Spleen (tissue), 11 donors: Measurements from ENCODE around the gene ACTR5. TPM values are rescaled to one million over a fixed set of nuclear protein-coding genes. Genes with fewer than 3 reads are reported as not detected.

Source experiments
- DNase-seq: peaks from one replicate; pipeline ENCODE4 v3.0.0-alpha.2; 2020
- H3K27ac ChIP-seq, 8 donors: fragments of 200-600 bp; sonication (generic) in 7 of 8; 1 replicate in 4 of 8; 2 replicates in 4 of 8; pipeline versions ENCODE4 v1.5.0 to v1.8.0; 2016 to 2021; ENCODE audit warnings: inconsistent platforms in 4 of 8, mild to moderate bottlenecking in 4 of 8, moderate library complexity in 1 of 8
- H3K27me3 ChIP-seq, 7 donors: fragments of 200-600 bp; sonication (generic) in 6 of 7; replicated peaks in 1 of 7; 1 replicate in 4 of 7; 2 replicates in 3 of 7; pipeline versions ENCODE4 v1.5.0 to v1.8.0; 2016 to 2021; ENCODE audit warnings: inconsistent platforms in 3 of 7, mild to moderate bottlenecking in 1 of 7
- H3K36me3 ChIP-seq, 6 donors: fragments of 200-600 bp; sonication (generic) in 5 of 6; 1 replicate in 4 of 6; 2 replicates in 2 of 6; pipeline versions ENCODE4 v1.5.0 to v1.8.0; 2016 to 2021; ENCODE audit warnings: inconsistent platforms in 2 of 6
- H3K4me1 ChIP-seq, 6 donors: fragments of 200-600 bp; sonication (generic) in 5 of 6; 1 replicate in 3 of 6; 2 replicates in 3 of 6; pipeline versions ENCODE4 v1.5.0 to v1.8.0; 2016 to 2021; ENCODE audit warnings: inconsistent platforms in 3 of 6
- H3K4me3 ChIP-seq, 8 donors: fragments of 200-600 bp; sonication (generic) in 7 of 8; 1 replicate in 4 of 8; 2 replicates in 4 of 8; pipeline versions ENCODE4 v1.5.0 to v1.8.0; 2016 to 2021; ENCODE audit warnings: inconsistent platforms in 4 of 8, mild to moderate bottlenecking in 4 of 8, moderate library complexity in 2 of 8
- H3K9me3 ChIP-seq, 8 donors: fragments of 200-600 bp; sonication (generic) in 7 of 8; 1 replicate in 4 of 8; 2 replicates in 4 of 8; pipeline versions ENCODE4 v1.5.0 to v1.8.0; 2016 to 2021; ENCODE audit warnings: inconsistent platforms in 4 of 8
- CTCF ChIP-seq, 11 experiments: fragments of 200-600 bp in 7 of 11; fragments of 450-650 bp in 4 of 11; sonication (generic) in 4 of 11; IDR thresholded peaks in 8 of 11; conservative IDR thresholded peaks in 3 of 11; 1 replicate in 7 of 11; 2 replicates in 4 of 11; pipeline versions ENCODE4 v1.4.0 to v1.8.0; 2016 to 2021; ENCODE audit warnings: antibody characterized with exemption in 11 of 11, inconsistent platforms in 4 of 11, mild to moderate bottlenecking in 1 of 11
- POLR2A ChIP-seq, 3 donors: fragments of 450-650 bp; IDR thresholded peaks; one replicate each; pipeline ENCODE4 v1.5.1; 2017; ENCODE audit warnings: antibody characterized with exemption in 3 of 3, mild to moderate bottlenecking in 1 of 3
- POLR2AphosphoS5 ChIP-seq, 3 donors: sonication (generic); formaldehyde crosslinking; IDR thresholded peaks; one replicate each; pipeline ENCODE4 v1.5.1; 2017; ENCODE audit warnings: antibody characterized with exemption in 3 of 3
- WGBS, 5 donors: extraction: QIAGEN DNeasy Blood & Tissue Kit in 3 of 5; methylation state at CpG; one replicate each; pipeline versions ENCODE4 v1.1.5 to v1.1.7; 2013 to 2018; 5-methylcytosine and 5-hydroxymethylcytosine counted together
- intact Hi-C: fragments of 100-400 bp; cut with DNase I; formaldehyde crosslinking; loops from one replicate; pipeline ENCODE4 v1.15.0; 2023; ENCODE audit warnings: low total_unique reads
- polyA plus RNA-seq, 3 donors: library from polyadenylated mRNA; stranded (reverse); fragments of 200-250 nt; gene quantifications; one replicate each; pipeline ENCODE4 v1.2.1, GENCODE V29; 2013
- total RNA-seq, 7 donors: library from RNA; depleted of rRNA in 3 of 7; stranded (reverse); fragments of >200 nt in 3 of 7; fragmentation: NEBNext Ultra II Directional in 4 of 7; extraction: Animal tissue kit (Norgen Biotek cat#: 25700) in 4 of 7; gene quantifications; one replicate each; pipeline versions ENCODE4 v1.1.0 to v1.2.1, GENCODE V29; 2016 to 2021
- donor health status: healthy with polysubstance abuse.
- donor health status: DM: no; HTN: no; CAD: no; lungs with moderate emphysema.
- donor health status: DM: no; HTN: no; CAD: no.
- donor health status: Bipolar disorder and iron deficiency.
- donor health status: healthy.
- donor health status: DM: no; HTN: no; CAD: no.
- donor health status: DM: yes; HTN: yes; CAD: no.

The ACTR5 gene
- total and polyA plus RNA-seq, 10 donors, result 5.6 to 12.8 (median 9.5) TPM

- DNase-seq, result no peak
- H3K36me3 ChIP-seq, result peaks cover 0 to 52% (median 34%) of the 10 kb centered on the region in 6 donors
- no peaks in the 10 kb centered on the region for H3K27me3 ChIP-seq
- intact Hi-C loops, result no loop called here
- H3K4me1 ChIP-seq, result no peaks in the 10 kb centered on the region
- H3K9me3 ChIP-seq, result peaks cover 0 to 14% (median 12%) of the 10 kb centered on the region in 8 donors
- peak overlapping the region in 1 of 8 donors; percentile 33 for H3K27ac ChIP-seq
- H3K4me3 ChIP-seq, result peak overlapping the region in 1 of 8 donors; percentile 31
- TF ChIP-seq POLR2A (IDR thresholded peaks at IDR 0.05) (no peak), POLR2AphosphoS5 (IDR thresholded peaks at IDR 0.05) (no peak), CTCF (IDR thresholded peaks at IDR 0.05 in 8 of 11, conservative IDR thresholded peaks at IDR 0.05 in 3 of 11) (no peak)
- WGBS, 5 donors, result 86 to 91% (median 90%) methylated on average over 11 of the region's 11 CpGs
Observed at GRCh38 chr20:38776363-38776762, 28.1 kb downstream of the ACTR5 start.

- peaks cover 0 to 21% (median 4%) of the 10 kb centered on the region in 6 donors for H3K36me3 ChIP-seq
- H3K4me1 ChIP-seq, result no peaks in the 10 kb centered on the region
- no peak overlapping the region for H3K4me3 ChIP-seq
- intact Hi-C loops, result no loop called here
- TF ChIP-seq CTCF (IDR thresholded peaks at IDR 0.05 in 8 of 11, conservative IDR thresholded peaks at IDR 0.05 in 3 of 11), result no peak
- TF ChIP-seq POLR2AphosphoS5 (IDR thresholded peaks at IDR 0.05), result no peak
- TF ChIP-seq POLR2A (IDR thresholded peaks at IDR 0.05), result no peak
- WGBS, 5 donors, result 77 to 87% (median 82%) methylated on average over 15 to 19 of the region's 19 CpGs
- H3K9me3 ChIP-seq, result peaks cover 0 to 3% (median 0%) of the 10 kb centered on the region in 8 donors
- H3K27ac ChIP-seq, result no peak overlapping the region
- no peaks in the 10 kb centered on the region for H3K27me3 ChIP-seq
- no peak for DNase-seq
Observed at GRCh38 chr20:38779247-38780097, 31.2 kb downstream of the ACTR5 start.

- H3K36me3 ChIP-seq, result no peaks in the 10 kb centered on the region
- no peak overlapping the region for H3K27ac ChIP-seq
- WGBS, 5 donors, result 76 to 86% (median 79%) methylated on average over 3 of the region's 3 CpGs
- H3K4me1 ChIP-seq, result no peaks in the 10 kb centered on the region
- intact Hi-C loops, result no loop called here
- no peak overlapping the region for H3K4me3 ChIP-seq
- TF ChIP-seq POLR2AphosphoS5 (IDR thresholded peaks at IDR 0.05), result no peak
- TF ChIP-seq CTCF (IDR thresholded peaks at IDR 0.05 in 8 of 11, conservative IDR thresholded peaks at IDR 0.05 in 3 of 11), result no peak
- TF ChIP-seq POLR2A (IDR thresholded peaks at IDR 0.05), result no peak
- no peaks in the 10 kb centered on the region for H3K27me3 ChIP-seq
- DNase-seq, result no peak
- no peaks in the 10 kb centered on the region for H3K9me3 ChIP-seq
Observed at GRCh38 chr20:38782275-38782674, 34.0 kb downstream of the ACTR5 start.

- Histone ChIP-seq H3K27me3 (no peaks in the 10 kb centered on the region), H3K4me3 (no peak overlapping the region), H3K4me1 (peaks cover 0 to 6% (median 0%) of the 10 kb centered on the region in 6 donors), H3K27ac (no peak overlapping the region), H3K36me3 (no peaks in the 10 kb centered on the region), H3K9me3 (no peaks in the 10 kb centered on the region)
- intact Hi-C loops, result no loop called here
- DNase-seq, result no peak
- no peak for TF ChIP-seq POLR2A (IDR thresholded peaks at IDR 0.05)
- TF ChIP-seq POLR2AphosphoS5 (IDR thresholded peaks at IDR 0.05), result no peak
- no peak for TF ChIP-seq CTCF (IDR thresholded peaks at IDR 0.05 in 8 of 11, conservative IDR thresholded peaks at IDR 0.05 in 3 of 11)
- 80 to 94% (median 89%) methylated on average over 7 of the region's 7 CpGs for WGBS, 5 donors
Observed at GRCh38 chr20:38787870-38788269, 39.6 kb downstream of the ACTR5 start.
